GM12875 (cell line): ENCODE results near the gene ITGB1.
"Not testable (repeated sequence)": the region's sequence is repeated elsewhere in the genome, so short reads cannot be mapped to it uniquely, and the experiment has no call there.

Experiments
- H3K4me3 ChIP-seq: one replicate; pipeline ENCODE4 v1.5.1; 2011; ENCODE audit warnings: low read depth, low read length, control low read depth
- CTCF ChIP-seq: IDR thresholded peaks from 2 replicates; pipeline ENCODE4 v1.5.1; 2011; ENCODE audit warnings: low read depth, mild to moderate bottlenecking, control low read depth, inconsistent platforms, low read length, moderate library complexity, borderline replicate concordance; ENCODE audit not compliant: insufficient read depth

The ITGB1 gene

GRCh38 chr10:32958085-32959005 lies at the start of gene ITGB1:
Gene ITGB1 (minus strand): TSS chr10:32958230. CDS start chr10:32935558, 22,672 bp downstream.
- peak within 1 kb of the TSS; percentile 80 for H3K4me3 ChIP-seq
- no peak for TF ChIP-seq CTCF

GRCh38 chr10:33006342-33006887 lies 48.4 kb upstream of the ITGB1 start:
- no peak for TF ChIP-seq CTCF
- no peak overlapping the region for H3K4me3 ChIP-seq

- H3K4me3 ChIP-seq, result peak overlapping the region; percentile 13
- no peak for TF ChIP-seq CTCF
These were observed 47.6 kb upstream of the ITGB1 start for GRCh38 chr10:33005322-33006301.

GRCh38 chr10:33001908-33002492 lies 44.0 kb upstream of the ITGB1 start:
- no peak for TF ChIP-seq CTCF
- H3K4me3 ChIP-seq, result no peak overlapping the region

- H3K4me3 ChIP-seq, result not testable (repeated sequence)
These were observed 40.1 kb upstream of the ITGB1 start for GRCh38 chr10:32998060-32998581.

- no peak overlapping the region for H3K4me3 ChIP-seq
- no peak for TF ChIP-seq CTCF
These were observed 37.7 kb upstream of the ITGB1 start for GRCh38 chr10:32995751-32996150.
